Transverse colon (tissue), 4 donors: ENCODE measurements around the gene POU2F1. TPM values are rescaled to one million over a fixed set of nuclear protein-coding genes. Genes with fewer than 3 reads are reported as not detected.
A peak's percentile ranks its signal among the peaks of the same experiment; 100 is the strongest.

Source experiments
- DNase-seq: peaks from one replicate; pipeline ENCODE4 v3.0.0-alpha.2; 2019
- H3K27ac ChIP-seq, 4 donors: fragments of 200-600 bp; sonication (generic); 2 replicates each; pipeline ENCODE4 v1.5.1; 2016 to 2018; ENCODE audit warnings: inconsistent platforms in 4 of 4
- H3K27me3 ChIP-seq: fragments of 200-600 bp; sonication (generic); 2 replicates; pipeline ENCODE4 v1.5.1; 2017; ENCODE audit warnings: inconsistent platforms
- H3K36me3 ChIP-seq, 4 donors: fragments of 200-600 bp; sonication (generic); 2 replicates each; pipeline ENCODE4 v1.5.1; 2017 to 2019; ENCODE audit warnings: inconsistent platforms in 4 of 4
- H3K4me1 ChIP-seq, 4 donors: fragments of 200-600 bp; sonication (generic); 2 replicates each; pipeline ENCODE4 v1.5.1; 2017 to 2020; ENCODE audit warnings: inconsistent platforms in 4 of 4
- H3K4me3 ChIP-seq, 4 donors: fragments of 200-600 bp; sonication (generic); 1 replicate in 1 of 4; 2 replicates in 3 of 4; pipeline versions ENCODE4 v1.5.1 to v1.6.1; 2017 to 2019; ENCODE audit warnings: inconsistent platforms in 4 of 4
- H3K9me3 ChIP-seq, 2 donors: fragments of 200-600 bp; sonication (generic); 2 replicates each; pipeline ENCODE4 v1.5.1; 2017 to 2019; ENCODE audit warnings: inconsistent platforms in 2 of 2
- CTCF ChIP-seq, 5 experiments: fragments of 200-600 bp in 3 of 5; fragments of 450-650 bp in 2 of 5; sonication (generic) in 3 of 5; IDR thresholded peaks; 1 replicate in 2 of 5; 2 replicates in 3 of 5; pipeline ENCODE4 v1.5.1; 2016 to 2017; ENCODE audit warnings: antibody characterized with exemption in 5 of 5, inconsistent platforms in 3 of 5, mild to moderate bottlenecking in 2 of 5, moderate library complexity in 1 of 5
- EP300 ChIP-seq: sonication (generic); formaldehyde crosslinking; IDR thresholded peaks from one replicate; pipeline ENCODE4 v1.6.1; 2017; ENCODE audit warnings: antibody characterized with exemption, low read depth
- POLR2A ChIP-seq: fragments of 450-650 bp; IDR thresholded peaks from one replicate; pipeline ENCODE4 v1.6.1; 2016; ENCODE audit warnings: antibody characterized with exemption, mild to moderate bottlenecking, moderate library complexity
- POLR2AphosphoS5 ChIP-seq, 3 donors: sonication (generic); formaldehyde crosslinking; IDR thresholded peaks; one replicate each; pipeline ENCODE4 v1.6.1; 2016; ENCODE audit warnings: antibody characterized with exemption in 3 of 3
- WGBS, 2 donors: methylation state at CpG; one replicate each; pipeline ENCODE4 v1.1.5; 2018; ENCODE audit warnings: low coverage in 1 of 2; 5-methylcytosine and 5-hydroxymethylcytosine counted together
- in situ Hi-C, 4 donors: fragments of 200-750 bp; cut with MboI; loops; one replicate each; pipeline versions ENCODE4 v1.15.0 to v1.15.1; 2017; ENCODE audit warnings: low sequenced_read_pairs in 3 of 4, low pct_ligation_motif_present in 1 of 4, low pct_unique_long_range_greater_than_20kb in 1 of 4
- intact Hi-C: fragments of 100-400 bp; cut with DNase I; formaldehyde crosslinking; loops from one replicate; pipeline ENCODE4 v1.15.1; 2023; ENCODE audit warnings: low total_unique reads
- total RNA-seq, 4 donors: library from RNA; depleted of rRNA; stranded (reverse); fragments of >200 nt; gene quantifications; one replicate each; pipeline ENCODE4 v1.1.0, GENCODE V29; 2016

POU2F1 gene
- total RNA-seq, 4 donors from 2014 or later, result 6.6 to 31.8 (median 19.0) TPM

GRCh38 chr1:167423684-167424619 is 203.3 kb downstream of the POU2F1 start:
- no peaks in the 10 kb centered on the region for H3K9me3 ChIP-seq
- H3K27ac ChIP-seq, result no peak overlapping the region
- no peak for DNase-seq
- H3K4me3 ChIP-seq, result no peak overlapping the region
- intact Hi-C loops (no loop called here), in situ Hi-C loops (loop anchor here in 1 of 4 donors (25.0 kb wide), 1 partner anchor 113 kb away; no protein-coding TSS in a partner anchor)
- no peaks in the 10 kb centered on the region for H3K4me1 ChIP-seq
- H3K36me3 ChIP-seq, result no peaks in the 10 kb centered on the region
- no peaks in the 10 kb centered on the region for H3K27me3 ChIP-seq
- WGBS, 2 donors, result 76 to 88% methylated on average over 4 to 15 of the region's 15 CpGs
- TF ChIP-seq POLR2AphosphoS5 (IDR thresholded peaks at IDR 0.05), result no peak
- no peak for TF ChIP-seq POLR2A
- TF ChIP-seq CTCF (IDR thresholded peaks at IDR 0.05), result no peak
- TF ChIP-seq EP300, result no peak

- Histone ChIP-seq H3K27ac (no peak overlapping the region), H3K4me1 (no peaks in the 10 kb centered on the region), H3K27me3 (no peaks in the 10 kb centered on the region), H3K4me3 (no peak overlapping the region), H3K36me3 (no peaks in the 10 kb centered on the region), H3K9me3 (no peaks in the 10 kb centered on the region)
- intact Hi-C loops (no loop called here), in situ Hi-C loops (loop anchor here in 2 of 4 donors (25.0 kb wide), 3 partner anchors 163 to 538 kb away; partner anchors contain the start of gene TADA1 (in 1 of the 2))
- WGBS, 2 donors, result 91 to 97% methylated on average over 6 to 7 of the region's 7 CpGs
- DNase-seq, result no peak
- TF ChIP-seq POLR2AphosphoS5 (IDR thresholded peaks at IDR 0.05) (no peak), EP300 (no peak)
Measured at GRCh38 chr1:167425482-167425881, 204.8 kb downstream of the POU2F1 start.

GRCh38 chr1:167426716-167427115 is 206.0 kb downstream of the POU2F1 start:
- intact Hi-C loops, result no loop called here
- in situ Hi-C loops, result loop anchor here in 2 of 4 donors (25.0 kb wide), 3 partner anchors 164 to 539 kb away; partner anchors contain the start of gene TADA1 (in 1 of the 2)

GRCh38 chr1:167427848-167428247 is 207.2 kb downstream of the POU2F1 start:
- intact Hi-C loops (no loop called here), in situ Hi-C loops (loop anchor here in 2 of 4 donors (25.0 kb wide), 3 partner anchors 166 to 541 kb away; partner anchors contain the start of gene TADA1 (in 1 of the 2))
- no peaks in the 10 kb centered on the region for H3K9me3 ChIP-seq
- H3K27ac ChIP-seq, result peak overlapping the region in 1 of 4 donors; percentile 13
- H3K4me1 ChIP-seq, result no peaks in the 10 kb centered on the region
- no peak for DNase-seq
- no peaks in the 10 kb centered on the region for H3K27me3 ChIP-seq
- H3K36me3 ChIP-seq, result no peaks in the 10 kb centered on the region
- 62 to 91% methylated on average over 3 to 5 of the region's 5 CpGs for WGBS, 2 donors
- TF ChIP-seq POLR2A (no peak), EP300 (no peak), POLR2AphosphoS5 (IDR thresholded peaks at IDR 0.05) (no peak), CTCF (IDR thresholded peaks at IDR 0.05) (no peak)
- H3K4me3 ChIP-seq, result no peak overlapping the region

More at GRCh38 chr1:167426716-167427115, 206.0 kb downstream of the POU2F1 start:
- Histone ChIP-seq H3K27ac (no peak overlapping the region), H3K4me1 (no peaks in the 10 kb centered on the region), H3K27me3 (no peaks in the 10 kb centered on the region), H3K36me3 (no peaks in the 10 kb centered on the region), H3K9me3 (no peaks in the 10 kb centered on the region), H3K4me3 (no peak overlapping the region)
- DNase-seq, result no peak
- 94 to 97% methylated on average over 4 of the region's 4 CpGs for WGBS, 2 donors
- no peak for TF ChIP-seq EP300
- TF ChIP-seq POLR2A, result no peak
- TF ChIP-seq POLR2AphosphoS5 (IDR thresholded peaks at IDR 0.05), result no peak
- no peak for TF ChIP-seq CTCF (IDR thresholded peaks at IDR 0.05)
